GM12878 (cell line): ENCODE measurements around the gene FOXJ3. TPM values are rescaled to one million over a fixed set of nuclear protein-coding genes. Genes with fewer than 3 reads are reported as not detected.

Source experiments
- ATAC-seq: fragments of 200-7000 bp; cut with Tn5 transposase; 3 replicates; pipeline ENCODE4 v1.9.1; 2020; ENCODE audit warnings: mild to moderate bottlenecking, moderate library complexity
- BruUV-seq: library from RNA; stranded (reverse); fragments of 400-500 nt; replicated peaks from 2 replicates; lab custom pipeline; 2021; lab: Mats Ljungman, UMichigan
- CTCF ChIA-PET: fragments of 300-600 bp; sonication (Branson Sonifier 250); formaldehyde crosslinking; extraction: SDS; loops from one replicate; lab custom pipeline; 2021; ENCODE audit warnings: inconsistent platforms; lab: Yijun Ruan, JAX
- POLR2A ChIA-PET: fragments of 350-600 bp; formaldehyde crosslinking; extraction: SDS; loops from one replicate; lab custom pipeline; 2021; ENCODE audit warnings: inconsistent platforms; lab: Charles Lee
- RAD21 ChIA-PET: fragments of 300-600 bp; sonication (Branson Sonifier 250); formaldehyde crosslinking; loops from one replicate; lab custom pipeline; 2023; ENCODE audit warnings: antibody characterized with exemption; ENCODE audit not compliant: unreplicated experiment; lab: Charles Lee
- SMC1A ChIA-PET: fragments of 300-600 bp; sonication (Branson Sonifier 250); formaldehyde crosslinking; loops from one replicate; lab custom pipeline; 2023; ENCODE audit not compliant: unreplicated experiment, uncharacterized antibody; lab: Charles Lee
- DNase-seq: peaks from one replicate; pipeline ENCODE4 v3.0.0-alpha.2; 2011; ENCODE audit warnings: low read depth, low spot score
- FAIRE-seq: peaks from 3 replicates; lab custom pipeline; 2011; peaks lifted over from hg19 to GRCh38; lab: Jason Lieb, UNC
- H2AFZ ChIP-seq: 2 replicates; pipeline ENCODE4 v1.6.0; 2011; ENCODE audit warnings: low read depth, low read length, control low read depth; ENCODE audit not compliant: control insufficient read depth
- H3K27ac ChIP-seq: 2 replicates; pipeline ENCODE4 v1.5.1; 2011; ENCODE audit warnings: control low read depth; ENCODE audit not compliant: control insufficient read depth, insufficient read depth
- H3K27me3 ChIP-seq, 2 experiments: replicated peaks in 1 of 2; 2 replicates each; pipeline versions ENCODE4 v1.6.0 to v1.6.1; 2011; ENCODE audit warnings: low read length in 1 of 2; ENCODE audit not compliant: control insufficient read depth in 2 of 2, insufficient read depth in 2 of 2
- H3K36me3 ChIP-seq, 2 experiments: 2 replicates each; pipeline ENCODE4 v1.5.1; 2011; ENCODE audit warnings: low read length in 1 of 2; ENCODE audit not compliant: control insufficient read depth in 2 of 2, insufficient read depth in 2 of 2
- H3K4me1 ChIP-seq: 2 replicates; pipeline ENCODE4 v1.6.1; 2011; ENCODE audit warnings: mild to moderate bottlenecking, low read length, moderate library complexity, mixed read lengths; ENCODE audit not compliant: control insufficient read depth, insufficient read depth
- H3K4me2 ChIP-seq: 2 replicates; pipeline ENCODE4 v1.6.0; 2011; ENCODE audit warnings: control low read depth; ENCODE audit not compliant: control insufficient read depth, insufficient read depth
- H3K4me3 ChIP-seq: fragments of 200-600 bp; sonication (generic); 2 replicates; pipeline ENCODE4 v1.5.1; 2016
- H3K79me2 ChIP-seq: 2 replicates; pipeline ENCODE4 v1.6.0; 2011; ENCODE audit warnings: low read length; ENCODE audit not compliant: control insufficient read depth, insufficient read depth
- H3K9ac ChIP-seq: 2 replicates; pipeline ENCODE4 v1.8.0; 2011; ENCODE audit warnings: low read length, control low read depth, mixed read lengths; ENCODE audit not compliant: control insufficient read depth, insufficient read depth
- H3K9me3 ChIP-seq: replicated peaks from 3 replicates; pipeline ENCODE4 v1.5.1; 2011; ENCODE audit warnings: mild to moderate bottlenecking, low read length; ENCODE audit not compliant: control insufficient read depth, insufficient read depth
- H4K20me1 ChIP-seq: 2 replicates; pipeline ENCODE4 v1.6.0; 2011; ENCODE audit not compliant: control insufficient read depth, insufficient read depth
- BCL11A ChIP-seq: IDR thresholded peaks from 2 replicates; pipeline ENCODE4 v1.6.1; 2011; ENCODE audit warnings: low read depth, low read length
- BMI1 ChIP-seq: fragments of 450-650 bp; IDR thresholded peaks from 2 replicates; pipeline ENCODE4 v1.6.1; 2016; ENCODE audit warnings: mild to moderate bottlenecking, moderate library complexity, borderline replicate concordance
- CBFB ChIP-seq: IDR thresholded peaks from 2 replicates; pipeline ENCODE4 v1.6.1; 2016; ENCODE audit warnings: antibody characterized with exemption, low read depth
- E2F4 ChIP-seq: IDR thresholded peaks from 2 replicates; pipeline ENCODE4 v1.6.1; 2012; ENCODE audit warnings: low read depth, low read length, improper control_type of control experiment
- EGR1 ChIP-seq, 2 experiments: IDR thresholded peaks; 1 replicate in 1 of 2; 2 replicates in 1 of 2; pipeline ENCODE4 v1.6.1; 2011 to 2012; ENCODE audit warnings: low read depth in 2 of 2, low read length in 2 of 2, borderline replicate concordance in 1 of 2, mild to moderate bottlenecking in 1 of 2, moderate library complexity in 1 of 2
- GATAD2B ChIP-seq: fragments of 450-650 bp; conservative IDR thresholded peaks from 2 replicates; pipeline ENCODE4 v1.6.1; 2017; ENCODE audit warnings: low read depth, mild to moderate bottlenecking, moderate library complexity
- HDAC2 ChIP-seq: fragments of 200-600 bp; sonication (generic); IDR thresholded peaks from 2 replicates; pipeline ENCODE4 v1.6.1; 2017
- HDGF ChIP-seq: fragments of 450-650 bp; IDR thresholded peaks from 2 replicates; pipeline ENCODE4 v1.6.1; 2016; ENCODE audit warnings: antibody characterized with exemption
- KDM1A ChIP-seq: fragments of 200-600 bp; sonication (generic); IDR thresholded peaks from 2 replicates; pipeline ENCODE4 v1.6.1; 2016; ENCODE audit warnings: borderline replicate concordance
- MEF2B ChIP-seq: fragments of 450-650 bp; IDR thresholded peaks from 2 replicates; pipeline ENCODE4 v1.6.1; 2018; ENCODE audit warnings: mild to moderate bottlenecking, moderate library complexity; ENCODE audit not compliant: partially characterized antibody, poor library complexity, severe bottlenecking
- NFXL1 ChIP-seq: fragments of 450-650 bp; IDR thresholded peaks from 2 replicates; pipeline ENCODE4 v1.6.1; 2017; ENCODE audit warnings: antibody characterized with exemption, mild to moderate bottlenecking, borderline replicate concordance
- ZBED1 ChIP-seq: IDR thresholded peaks from 2 replicates; pipeline ENCODE4 v1.6.1; 2016; ENCODE audit warnings: borderline replicate concordance
- ZBTB4 ChIP-seq: fragments of 450-650 bp; formaldehyde crosslinking; IDR thresholded peaks from 2 replicates; pipeline ENCODE4 v1.4.0; 2022; ENCODE audit warnings: mild to moderate bottlenecking, moderate library complexity
- ZNF384 ChIP-seq: IDR thresholded peaks from 2 replicates; pipeline ENCODE4 v1.6.1; 2012; ENCODE audit warnings: low read depth, mild to moderate bottlenecking, low read length, improper control_type of control experiment, borderline replicate concordance
- ZNF592 ChIP-seq: fragments of 450-650 bp; IDR thresholded peaks from 2 replicates; pipeline ENCODE4 v1.6.1; 2017; ENCODE audit warnings: mild to moderate bottlenecking, moderate library complexity
- WGBS: methylation state at CpG from one replicate; pipeline ENCODE4 v1.1.6; 2016; ENCODE audit warnings: low lambda C conversion rate; ENCODE audit not compliant: insufficient replicate concordance, insufficient coverage; ENCODE audit errors: missing lambda C conversion rate; 5-methylcytosine and 5-hydroxymethylcytosine counted together
- in situ Hi-C: fragments of 300-500 bp; cut with MboI; formaldehyde crosslinking; loops from 9 replicates; pipeline ENCODE4 v1.14.3; 2018; ENCODE audit warnings: mixed read lengths
- intact Hi-C: fragments of 100-400 bp; cut with micrococcal nuclease; formaldehyde crosslinking; loops from one replicate; pipeline ENCODE4 v1.14.2; 2022; ENCODE audit not compliant: unreplicated experiment
- polyA plus RNA-seq, 11 experiments: library from polyadenylated mRNA; depleted of rRNA in 4 of 11; unstranded in 6 of 11; stranded (reverse) in 5 of 11; fragments of >200 nt; fragmentation: Nextera tagmentation in 4 of 11; fragmentation: Illumina TruSeq in 1 of 11; extraction: Ambion mirVana in 4 of 11; extraction: Trizol in 1 of 11; gene quantifications; 1 replicate in 1 of 11; 2 replicates in 10 of 11; pipeline versions ENCODE4 v1.2.1 to v1.2.3, GENCODE V29; 2011 to 2016; ENCODE audit warnings: inconsistent platforms in 2 of 11, missing spikeins in 2 of 11, low read depth in 1 of 11
- total RNA-seq, 4 experiments: library from RNA; depleted of rRNA in 3 of 4; stranded (reverse); fragments of >200 nt in 3 of 4; fragmentation: Illumina TruSeq in 1 of 4; extraction: Trizol in 1 of 4; gene quantifications; 2 replicates each; pipeline versions ENCODE4 v1.2.1 to v1.2.3, GENCODE V29; 2013 to 2021
- TF ChIP-seq, protein P1 (sequence below): fragments of 450-650 bp; IDR thresholded peaks from 2 replicates; pipeline ENCODE4 v1.6.1; 2014; ENCODE audit warnings: mild to moderate bottlenecking

The FOXJ3 gene
- total and polyA plus RNA-seq, 10 of the 15 experiments (the other 5 are each of a cell fraction or from before 2014, with no cell fraction given): 9.5 to 54.2 (median 24.7) TPM

- RAD21 ChIA-PET: no interaction called here
- Histone ChIP-seq H2AFZ (no peak overlapping the region), H3K27me3 (no peaks in the 10 kb centered on the region), H3K9ac (no peak overlapping the region), H3K4me2 (no peak overlapping the region), H3K4me1 (no peaks in the 10 kb centered on the region), H3K9me3 (peaks cover 25% of the 10 kb centered on the region), H3K4me3 (no peak overlapping the region), H4K20me1 (no peaks in the 10 kb centered on the region), H3K27ac (no peak overlapping the region), H3K36me3 (peaks cover 5% of the 10 kb centered on the region in 2 experiments; a peak in 3 of 4 replicates), H3K79me2 (peaks cover 13% of the 10 kb centered on the region)
- in situ Hi-C loops: no loop called here
- 100% methylated on average over 1 of the region's 1 CpG for WGBS
- POLR2A ChIA-PET: no interaction called here
- ATAC-seq (no peak), FAIRE-seq (no peak), DNase-seq (no peak)
- SMC1A ChIA-PET: interaction anchor here (1.0 to 1.7 kb wide), 3 partner anchors 9 to 90 kb away, joined by 3 to 6 read pairs (median 3); no protein-coding TSS in a partner anchor
- BruUV-seq: no TSS peak
- CTCF ChIA-PET: interaction anchor here (1.0 kb wide), 1 partner anchor 12 kb away, joined by 3 read pairs; no protein-coding TSS in a partner anchor
- intact Hi-C loops: no loop called here
- TF ChIP-seq KDM1A (no peak), CBFB (no peak), BMI1 (no peak), BCL11A (no peak), ZBTB4 (CRISPR knock-in tag) (no peak), EGR1 (IDR thresholded peaks at IDR 0.05; ENCODE audit: borderline replicate concordance in 1 of 2, low read depth in 2 of 2, low read length in 2 of 2) (no peak), HDAC2 (no peak), MEF2B (no peak), ZNF592 (no peak), ZBED1 (no peak), NFXL1 (no peak), HDGF (no peak), E2F4 (no peak), ZNF384 (no peak), GATAD2B (no peak)
- TF ChIP-seq, protein P1, sequence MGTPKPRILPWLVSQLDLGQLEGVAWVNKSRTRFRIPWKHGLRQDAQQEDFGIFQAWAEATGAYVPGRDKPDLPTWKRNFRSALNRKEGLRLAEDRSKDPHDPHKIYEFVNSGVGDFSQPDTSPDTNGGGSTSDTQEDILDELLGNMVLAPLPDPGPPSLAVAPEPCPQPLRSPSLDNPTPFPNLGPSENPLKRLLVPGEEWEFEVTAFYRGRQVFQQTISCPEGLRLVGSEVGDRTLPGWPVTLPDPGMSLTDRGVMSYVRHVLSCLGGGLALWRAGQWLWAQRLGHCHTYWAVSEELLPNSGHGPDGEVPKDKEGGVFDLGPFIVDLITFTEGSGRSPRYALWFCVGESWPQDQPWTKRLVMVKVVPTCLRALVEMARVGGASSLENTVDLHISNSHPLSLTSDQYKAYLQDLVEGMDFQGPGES: no peak
Observed at GRCh38 chr1:42302034-42302433, 33.0 kb downstream of the FOXJ3 start.
